SK-N-SH treated with all-trans-retinoic acid at 6 μM for 48 hours (cell line): ENCODE data around the gene FBXO48.

Source experiments
- ATAC-seq: fragments of 200-7000 bp; cut with Tn5 transposase; 3 replicates; pipeline ENCODE4 v1.9.1; 2020; ENCODE audit warnings: mild to moderate bottlenecking, moderate library complexity
- ARNTL ChIP-seq: fragments of 450-650 bp; formaldehyde crosslinking; IDR thresholded peaks from 2 replicates; pipeline ENCODE4 v1.5.0; 2020; ENCODE audit warnings: low read depth, mild to moderate bottlenecking, moderate library complexity, borderline replicate concordance
- BACH2 ChIP-seq: fragments of 250-450 bp; sonication (Bioruptor Pico); IDR thresholded peaks from 2 replicates; pipeline ENCODE4 v1.9.0; 2021; ENCODE audit warnings: mild to moderate bottlenecking, borderline replicate concordance
- CSDC2 ChIP-seq: fragments of 250-450 bp; sonication (Bioruptor Pico); IDR thresholded peaks from 2 replicates; pipeline ENCODE4 v1.5.0; 2020; ENCODE audit warnings: mild to moderate bottlenecking, moderate library complexity
- CSRNP3 ChIP-seq: fragments of 250-450 bp; sonication (Bioruptor Pico); IDR thresholded peaks from 2 replicates; pipeline ENCODE4 v1.5.1; 2021; ENCODE audit warnings: mild to moderate bottlenecking, moderate library complexity
- GLIS3 ChIP-seq: fragments of 250-450 bp; sonication (Bioruptor Pico); IDR thresholded peaks from 2 replicates; pipeline ENCODE4 v1.5.0; 2020; ENCODE audit warnings: mild to moderate bottlenecking, moderate library complexity
- ISL1 ChIP-seq: fragments of 250-450 bp; sonication (Bioruptor Pico); IDR thresholded peaks from 2 replicates; pipeline ENCODE4 v2.1.2; 2022; ENCODE audit warnings: mild to moderate bottlenecking, moderate library complexity
- OSR1 ChIP-seq: fragments of 250-450 bp; sonication (Bioruptor Pico); IDR thresholded peaks from 2 replicates; pipeline ENCODE4 v1.8.0; 2022; ENCODE audit warnings: moderate library complexity, mild to moderate bottlenecking, inconsistent platforms
- PPARA ChIP-seq: fragments of 250-450 bp; sonication (Bioruptor Pico); IDR thresholded peaks from 2 replicates; pipeline ENCODE4 v1.5.0; 2020; ENCODE audit warnings: mild to moderate bottlenecking, borderline replicate concordance
- RARB ChIP-seq: fragments of 250-450 bp; sonication (Bioruptor Pico); IDR thresholded peaks from 2 replicates; pipeline ENCODE4 v1.8.0; 2021; ENCODE audit warnings: mild to moderate bottlenecking, moderate library complexity
- SNAI2 ChIP-seq: fragments of 250-450 bp; sonication (Bioruptor Pico); IDR thresholded peaks from 2 replicates; pipeline ENCODE4 v1.5.0; 2020; ENCODE audit warnings: mild to moderate bottlenecking, moderate library complexity
- TCF4 ChIP-seq: fragments of 250-450 bp; sonication (Bioruptor Pico); IDR thresholded peaks from 2 replicates; pipeline ENCODE4 v1.8.0; 2021; ENCODE audit warnings: mild to moderate bottlenecking, moderate library complexity, borderline replicate concordance
- TOX ChIP-seq: fragments of 250-450 bp; sonication (Bioruptor Pico); IDR thresholded peaks from 2 replicates; pipeline ENCODE4 v1.8.0; 2021; ENCODE audit warnings: mild to moderate bottlenecking, moderate library complexity, borderline replicate concordance
- ZC3H10 ChIP-seq: fragments of 250-450 bp; sonication (Bioruptor Pico); IDR thresholded peaks from 2 replicates; pipeline ENCODE4 v1.5.1; 2021; ENCODE audit warnings: mild to moderate bottlenecking, moderate library complexity
- ZFP3 ChIP-seq: fragments of 250-450 bp; sonication (Bioruptor Pico); IDR thresholded peaks from 2 replicates; pipeline ENCODE4 v1.5.0; 2020; ENCODE audit warnings: mild to moderate bottlenecking, moderate library complexity
- ZFP30 ChIP-seq: fragments of 450-650 bp; formaldehyde crosslinking; IDR thresholded peaks from 2 replicates; pipeline ENCODE4 v1.5.0; 2022; ENCODE audit warnings: mild to moderate bottlenecking, moderate library complexity
- ZNF565 ChIP-seq: fragments of 450-650 bp; formaldehyde crosslinking; conservative IDR thresholded peaks from 2 replicates; pipeline ENCODE4 v1.5.0; 2020; ENCODE audit warnings: low read depth, mild to moderate bottlenecking, moderate library complexity
- ZNF70 ChIP-seq: fragments of 450-650 bp; formaldehyde crosslinking; IDR thresholded peaks from 2 replicates; pipeline ENCODE4 v1.5.0; 2020; ENCODE audit warnings: mild to moderate bottlenecking, moderate library complexity
- ZNF8 ChIP-seq: fragments of 450-650 bp; formaldehyde crosslinking; IDR thresholded peaks from 2 replicates; pipeline ENCODE4 v1.5.0; 2020; ENCODE audit warnings: mild to moderate bottlenecking, moderate library complexity
- TF ChIP-seq, protein P1 (sequence below): fragments of 250-450 bp; sonication (Bioruptor Pico); IDR thresholded peaks from 2 replicates; pipeline ENCODE4 v1.8.0; 2020; ENCODE audit warnings: mild to moderate bottlenecking, moderate library complexity, borderline replicate concordance
- TF ChIP-seq, protein P2 (sequence below): fragments of 250-450 bp; sonication (Bioruptor Pico); IDR thresholded peaks from 2 replicates; pipeline ENCODE4 v1.8.0; 2021; ENCODE audit warnings: low read depth, mild to moderate bottlenecking, moderate library complexity, borderline replicate concordance
- TF ChIP-seq, protein P3 (sequence below): fragments of 250-450 bp; sonication (Bioruptor Pico); IDR thresholded peaks from 2 replicates; pipeline ENCODE4 v1.5.1; 2020; ENCODE audit warnings: low read depth, mild to moderate bottlenecking, moderate library complexity

The FBXO48 gene

GRCh38 chr2:68431316-68431972, 35.6 kb downstream of the FBXO48 start:
- TF ChIP-seq SNAI2 (CRISPR knock-in tag), result no peak
- no peak for TF ChIP-seq CSDC2 (CRISPR knock-in tag)
- TF ChIP-seq ZFP3, result no peak
- TF ChIP-seq, protein P1, sequence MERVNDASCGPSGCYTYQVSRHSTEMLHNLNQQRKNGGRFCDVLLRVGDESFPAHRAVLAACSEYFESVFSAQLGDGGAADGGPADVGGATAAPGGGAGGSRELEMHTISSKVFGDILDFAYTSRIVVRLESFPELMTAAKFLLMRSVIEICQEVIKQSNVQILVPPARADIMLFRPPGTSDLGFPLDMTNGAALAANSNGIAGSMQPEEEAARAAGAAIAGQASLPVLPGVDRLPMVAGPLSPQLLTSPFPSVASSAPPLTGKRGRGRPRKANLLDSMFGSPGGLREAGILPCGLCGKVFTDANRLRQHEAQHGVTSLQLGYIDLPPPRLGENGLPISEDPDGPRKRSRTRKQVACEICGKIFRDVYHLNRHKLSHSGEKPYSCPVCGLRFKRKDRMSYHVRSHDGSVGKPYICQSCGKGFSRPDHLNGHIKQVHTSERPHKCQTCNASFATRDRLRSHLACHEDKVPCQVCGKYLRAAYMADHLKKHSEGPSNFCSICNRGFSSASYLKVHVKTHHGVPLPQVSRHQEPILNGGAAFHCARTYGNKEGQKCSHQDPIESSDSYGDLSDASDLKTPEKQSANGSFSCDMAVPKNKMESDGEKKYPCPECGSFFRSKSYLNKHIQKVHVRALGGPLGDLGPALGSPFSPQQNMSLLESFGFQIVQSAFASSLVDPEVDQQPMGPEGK, result no peak
- no peak for TF ChIP-seq ZNF565 (CRISPR knock-in tag)
- no peak for TF ChIP-seq ISL1
- no peak for TF ChIP-seq CSRNP3 (CRISPR knock-in tag)
- TF ChIP-seq ZNF70, result no peak
- no peak for TF ChIP-seq ZC3H10
- TF ChIP-seq BACH2 (CRISPR knock-in tag), result no peak
- TF ChIP-seq RARB (CRISPR knock-in tag), result no peak
- TF ChIP-seq, protein P2, sequence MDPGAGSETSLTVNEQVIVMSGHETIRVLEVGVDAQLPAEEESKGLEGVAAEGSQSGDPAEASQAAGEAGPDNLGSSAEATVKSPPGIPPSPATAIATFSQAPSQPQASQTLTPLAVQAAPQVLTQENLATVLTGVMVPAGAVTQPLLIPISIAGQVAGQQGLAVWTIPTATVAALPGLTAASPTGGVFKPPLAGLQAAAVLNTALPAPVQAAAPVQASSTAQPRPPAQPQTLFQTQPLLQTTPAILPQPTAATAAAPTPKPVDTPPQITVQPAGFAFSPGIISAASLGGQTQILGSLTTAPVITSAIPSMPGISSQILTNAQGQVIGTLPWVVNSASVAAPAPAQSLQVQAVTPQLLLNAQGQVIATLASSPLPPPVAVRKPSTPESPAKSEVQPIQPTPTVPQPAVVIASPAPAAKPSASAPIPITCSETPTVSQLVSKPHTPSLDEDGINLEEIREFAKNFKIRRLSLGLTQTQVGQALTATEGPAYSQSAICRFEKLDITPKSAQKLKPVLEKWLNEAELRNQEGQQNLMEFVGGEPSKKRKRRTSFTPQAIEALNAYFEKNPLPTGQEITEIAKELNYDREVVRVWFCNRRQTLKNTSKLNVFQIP (CRISPR knock-in tag), result no peak
- TF ChIP-seq ZNF8 (CRISPR knock-in tag), result no peak
- no peak for TF ChIP-seq TCF4 (CRISPR knock-in tag)
- TF ChIP-seq OSR1 (CRISPR knock-in tag), result no peak
- TF ChIP-seq ZFP30 (CRISPR knock-in tag), result no peak
- no peak for TF ChIP-seq ARNTL (CRISPR knock-in tag)
- no peak for TF ChIP-seq GLIS3
- TF ChIP-seq, protein P3, sequence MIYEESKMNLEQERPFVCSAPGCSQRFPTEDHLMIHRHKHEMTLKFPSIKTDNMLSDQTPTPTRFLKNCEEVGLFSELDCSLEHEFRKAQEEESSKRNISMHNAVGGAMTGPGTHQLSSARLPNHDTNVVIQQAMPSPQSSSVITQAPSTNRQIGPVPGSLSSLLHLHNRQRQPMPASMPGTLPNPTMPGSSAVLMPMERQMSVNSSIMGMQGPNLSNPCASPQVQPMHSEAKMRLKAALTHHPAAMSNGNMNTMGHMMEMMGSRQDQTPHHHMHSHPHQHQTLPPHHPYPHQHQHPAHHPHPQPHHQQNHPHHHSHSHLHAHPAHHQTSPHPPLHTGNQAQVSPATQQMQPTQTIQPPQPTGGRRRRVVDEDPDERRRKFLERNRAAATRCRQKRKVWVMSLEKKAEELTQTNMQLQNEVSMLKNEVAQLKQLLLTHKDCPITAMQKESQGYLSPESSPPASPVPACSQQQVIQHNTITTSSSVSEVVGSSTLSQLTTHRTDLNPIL (CRISPR knock-in tag), result no peak
- TF ChIP-seq TOX (CRISPR knock-in tag), result no peak
- no peak for ATAC-seq

DNA sequence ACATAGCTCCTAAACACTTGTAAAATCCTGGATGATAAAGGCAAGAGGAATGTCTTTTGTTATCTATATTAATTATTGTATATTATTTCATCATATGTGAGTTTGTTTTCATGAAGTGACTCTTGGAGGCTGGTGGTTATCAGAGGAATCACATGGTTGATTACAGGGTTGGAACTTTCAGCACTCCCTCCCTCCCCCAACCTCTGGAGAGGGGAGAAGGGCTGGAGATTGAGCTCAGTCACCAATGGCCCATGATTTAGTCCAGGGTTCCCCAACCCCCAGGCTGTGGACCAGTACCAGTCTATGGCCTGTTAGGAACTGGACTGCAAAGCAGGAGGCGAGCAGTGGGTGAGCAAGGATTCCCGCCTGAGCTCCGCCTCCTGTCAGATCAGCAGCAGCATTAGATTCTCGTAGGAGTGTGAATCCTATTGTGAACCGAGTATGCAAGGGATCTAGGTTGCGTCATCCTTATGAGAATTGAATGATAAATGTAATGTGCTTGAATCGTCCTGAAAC, 37.7 kb downstream of the FBXO48 start:
- ATAC-seq, result no peak
- TF ChIP-seq ZC3H10 (no peak), ARNTL (CRISPR knock-in tag) (no peak), BACH2 (CRISPR knock-in tag) (no peak), RARB (CRISPR knock-in tag) (no peak), PPARA (no peak), SNAI2 (CRISPR knock-in tag) (no peak), CSRNP3 (CRISPR knock-in tag) (no peak), ZFP3 (no peak), ISL1 (no peak), ZFP30 (CRISPR knock-in tag) (no peak)
- TF ChIP-seq, protein P1, result no peak
- TF ChIP-seq, protein P2 (CRISPR knock-in tag), result no peak
- TF ChIP-seq, protein P3 (CRISPR knock-in tag), result no peak
- TF ChIP-seq, all 23 proteins: peak for 0
